Measurements from ENCODE around the gene DDX3X. TPM values are rescaled to one million over a fixed set of nuclear protein-coding genes. Genes with fewer than 3 reads are reported as not detected.

Gene DDX3X
- total and polyA plus RNA-seq, 9 of the 15 experiments (the other 6 are each of a cell fraction or from before 2014, with no cell fraction given), result 51.3 to 232 (median 138) TPM

DNA sequence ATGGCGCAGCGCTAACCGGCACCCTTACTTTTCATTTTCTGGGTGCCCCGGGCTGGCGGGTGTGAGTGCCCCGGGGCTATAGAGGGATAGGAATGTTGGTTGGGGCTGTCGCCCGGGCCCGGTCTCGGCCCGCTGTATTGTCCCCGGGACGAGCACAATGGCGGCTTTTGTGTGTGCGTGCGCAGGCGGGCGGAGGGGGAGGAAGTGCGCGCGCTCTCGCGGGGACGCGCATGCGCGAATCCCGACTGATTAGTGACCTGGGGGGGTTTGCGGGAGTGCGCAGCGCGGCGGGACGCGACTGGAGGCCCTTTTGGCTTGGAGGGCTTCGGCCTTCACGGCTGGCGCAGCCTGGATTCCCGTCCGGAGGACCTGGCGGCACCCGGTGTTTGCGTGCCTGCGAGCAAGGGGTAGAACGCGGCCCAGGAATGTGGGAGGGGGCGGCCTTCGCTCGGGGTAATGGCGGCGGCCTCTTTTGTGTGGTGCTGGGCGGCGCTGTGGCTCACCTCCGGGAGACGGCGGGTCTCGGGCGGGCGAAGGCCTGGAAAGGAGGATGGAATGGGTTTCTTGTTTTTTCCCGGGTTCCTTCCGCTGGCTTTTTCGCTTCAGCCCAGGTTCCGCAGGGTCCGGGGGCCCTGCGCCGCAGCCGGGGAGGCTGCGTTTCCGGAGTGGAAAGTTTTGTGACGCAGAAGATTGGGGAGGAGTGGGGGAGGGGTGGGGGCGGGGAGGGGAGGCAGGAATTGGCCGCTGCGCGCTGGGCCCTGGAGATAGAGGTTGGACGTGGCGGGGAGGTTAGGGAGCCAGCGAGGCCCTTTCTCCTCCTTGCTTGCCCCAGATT is 618 bp downstream of the DDX3X start (continued):
- TF ChIP-seq BDP1 (IDR thresholded peaks at IDR 0.05; ENCODE audit: insufficient read depth, insufficient read length) (no peak), TOE1 (IDR thresholded peaks at IDR 0.05; ENCODE audit: borderline replicate concordance) (peak; percentile 11; the same call in 1 of the 2 replicates), TOE1 (CRISPR knock-in tag; IDR thresholded peaks at IDR 0.05; ENCODE audit: borderline replicate concordance, low read depth) (no peak), SNIP1 (IDR thresholded peaks at IDR 0.05; ENCODE audit: low read depth) (no peak), SMARCC2 (IDR thresholded peaks at IDR 0.05; ENCODE audit: low read depth) (no peak), BCLAF1 (IDR thresholded peaks at IDR 0.05; ENCODE audit: borderline replicate concordance in 1 of 2, control insufficient read depth in 1 of 2, low read depth in 2 of 2, low read length in 1 of 2) (0 out of 4 replicates have a peak, but pooled peaks of 1 of the 2 experiments have one; percentile 17), ZNF232 (CRISPR knock-in tag; IDR thresholded peaks at IDR 0.05) (no peak), MECOM (CRISPR knock-in tag; IDR thresholded peaks at IDR 0.05) (no peak), NR4A1 (CRISPR knock-in tag; IDR thresholded peaks at IDR 0.05) (no peak), NR4A1 (tag; IDR thresholded peaks at IDR 0.05) (no peak), RFX7 (CRISPR knock-in tag; IDR thresholded peaks at IDR 0.05) (no peak), PML (IDR thresholded peaks at IDR 0.05; ENCODE audit: low read length) (no peak; the same call in 1 of the 2 replicates), NR2F6 (CRISPR knock-in tag; IDR thresholded peaks at IDR 0.05) (no peak), POLR3A (IDR thresholded peaks at IDR 0.05; ENCODE audit: borderline replicate concordance, extremely low read depth, insufficient read depth, insufficient read length) (no peak), KDM2B (CRISPR knock-in tag; IDR thresholded peaks at IDR 0.05) (no peak), ZFP36 (IDR thresholded peaks at IDR 0.05; ENCODE audit: low read depth, low read length, partially characterized antibody) (no peak), ZNF584 (CRISPR knock-in tag; IDR thresholded peaks at IDR 0.05; ENCODE audit: low read depth) (no peak; the same call in 1 of the 2 replicates)
- TF ChIP-seq, protein P1, sequence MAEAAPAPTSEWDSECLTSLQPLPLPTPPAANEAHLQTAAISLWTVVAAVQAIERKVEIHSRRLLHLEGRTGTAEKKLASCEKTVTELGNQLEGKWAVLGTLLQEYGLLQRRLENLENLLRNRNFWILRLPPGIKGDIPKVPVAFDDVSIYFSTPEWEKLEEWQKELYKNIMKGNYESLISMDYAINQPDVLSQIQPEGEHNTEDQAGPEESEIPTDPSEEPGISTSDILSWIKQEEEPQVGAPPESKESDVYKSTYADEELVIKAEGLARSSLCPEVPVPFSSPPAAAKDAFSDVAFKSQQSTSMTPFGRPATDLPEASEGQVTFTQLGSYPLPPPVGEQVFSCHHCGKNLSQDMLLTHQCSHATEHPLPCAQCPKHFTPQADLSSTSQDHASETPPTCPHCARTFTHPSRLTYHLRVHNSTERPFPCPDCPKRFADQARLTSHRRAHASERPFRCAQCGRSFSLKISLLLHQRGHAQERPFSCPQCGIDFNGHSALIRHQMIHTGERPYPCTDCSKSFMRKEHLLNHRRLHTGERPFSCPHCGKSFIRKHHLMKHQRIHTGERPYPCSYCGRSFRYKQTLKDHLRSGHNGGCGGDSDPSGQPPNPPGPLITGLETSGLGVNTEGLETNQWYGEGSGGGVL (CRISPR knock-in tag; IDR thresholded peaks at IDR 0.05), result no peak
- TF ChIP-seq, protein P2, sequence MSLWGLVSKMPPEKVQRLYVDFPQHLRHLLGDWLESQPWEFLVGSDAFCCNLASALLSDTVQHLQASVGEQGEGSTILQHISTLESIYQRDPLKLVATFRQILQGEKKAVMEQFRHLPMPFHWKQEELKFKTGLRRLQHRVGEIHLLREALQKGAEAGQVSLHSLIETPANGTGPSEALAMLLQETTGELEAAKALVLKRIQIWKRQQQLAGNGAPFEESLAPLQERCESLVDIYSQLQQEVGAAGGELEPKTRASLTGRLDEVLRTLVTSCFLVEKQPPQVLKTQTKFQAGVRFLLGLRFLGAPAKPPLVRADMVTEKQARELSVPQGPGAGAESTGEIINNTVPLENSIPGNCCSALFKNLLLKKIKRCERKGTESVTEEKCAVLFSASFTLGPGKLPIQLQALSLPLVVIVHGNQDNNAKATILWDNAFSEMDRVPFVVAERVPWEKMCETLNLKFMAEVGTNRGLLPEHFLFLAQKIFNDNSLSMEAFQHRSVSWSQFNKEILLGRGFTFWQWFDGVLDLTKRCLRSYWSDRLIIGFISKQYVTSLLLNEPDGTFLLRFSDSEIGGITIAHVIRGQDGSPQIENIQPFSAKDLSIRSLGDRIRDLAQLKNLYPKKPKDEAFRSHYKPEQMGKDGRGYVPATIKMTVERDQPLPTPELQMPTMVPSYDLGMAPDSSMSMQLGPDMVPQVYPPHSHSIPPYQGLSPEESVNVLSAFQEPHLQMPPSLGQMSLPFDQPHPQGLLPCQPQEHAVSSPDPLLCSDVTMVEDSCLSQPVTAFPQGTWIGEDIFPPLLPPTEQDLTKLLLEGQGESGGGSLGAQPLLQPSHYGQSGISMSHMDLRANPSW (CRISPR knock-in tag; IDR thresholded peaks at IDR 0.05), result peak; percentile 12; the same call in 1 of the 2 replicates
